Measurements from ENCODE around the gene CTU1. TPM values are rescaled to one million over a fixed set of nuclear protein-coding genes. Genes with fewer than 3 reads are reported as not detected.

CTU1 gene
- total RNA-seq, 1 donor from 2014 or later: 8.3 TPM

DNA sequence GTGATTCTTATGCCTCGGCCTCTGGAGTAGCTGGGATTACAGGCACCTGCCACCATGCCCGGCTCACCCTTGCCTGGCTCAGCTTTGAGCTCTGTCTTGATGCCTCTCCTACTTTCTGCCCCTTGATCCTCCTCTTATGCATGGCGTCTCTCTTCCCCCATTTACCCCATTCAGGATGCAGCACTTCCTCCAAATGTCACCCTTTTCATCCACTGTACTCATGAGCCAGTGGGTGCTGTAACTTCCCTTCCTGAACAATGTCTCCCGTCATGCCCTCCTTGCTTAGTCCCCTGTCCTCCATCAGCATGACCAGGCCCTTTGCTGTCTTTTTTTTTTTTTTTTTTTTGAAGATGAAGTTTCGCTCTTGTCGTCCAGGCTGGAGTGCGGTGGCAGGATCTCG, 13.0 kb upstream of the CTU1 start:
- TF ChIP-seq, protein P1, sequence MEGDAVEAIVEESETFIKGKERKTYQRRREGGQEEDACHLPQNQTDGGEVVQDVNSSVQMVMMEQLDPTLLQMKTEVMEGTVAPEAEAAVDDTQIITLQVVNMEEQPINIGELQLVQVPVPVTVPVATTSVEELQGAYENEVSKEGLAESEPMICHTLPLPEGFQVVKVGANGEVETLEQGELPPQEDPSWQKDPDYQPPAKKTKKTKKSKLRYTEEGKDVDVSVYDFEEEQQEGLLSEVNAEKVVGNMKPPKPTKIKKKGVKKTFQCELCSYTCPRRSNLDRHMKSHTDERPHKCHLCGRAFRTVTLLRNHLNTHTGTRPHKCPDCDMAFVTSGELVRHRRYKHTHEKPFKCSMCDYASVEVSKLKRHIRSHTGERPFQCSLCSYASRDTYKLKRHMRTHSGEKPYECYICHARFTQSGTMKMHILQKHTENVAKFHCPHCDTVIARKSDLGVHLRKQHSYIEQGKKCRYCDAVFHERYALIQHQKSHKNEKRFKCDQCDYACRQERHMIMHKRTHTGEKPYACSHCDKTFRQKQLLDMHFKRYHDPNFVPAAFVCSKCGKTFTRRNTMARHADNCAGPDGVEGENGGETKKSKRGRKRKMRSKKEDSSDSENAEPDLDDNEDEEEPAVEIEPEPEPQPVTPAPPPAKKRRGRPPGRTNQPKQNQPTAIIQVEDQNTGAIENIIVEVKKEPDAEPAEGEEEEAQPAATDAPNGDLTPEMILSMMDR (IDR thresholded peaks at IDR 0.05): no peak
- intact Hi-C loops (cut with DNase I): no loop called here
- no peak for ATAC-seq
- Histone ChIP-seq H3K4me3 (no peak overlapping the region), H3K9me3 (no peaks in the 10 kb centered on the region), H3K4me1 (peaks cover 14% of the 10 kb centered on the region), H3K27ac (peak overlapping the region; percentile 58), H3K36me3 (no peaks in the 10 kb centered on the region), H3K27me3 (ENCODE audit: low read depth) (no peaks in the 10 kb centered on the region)
- no peak for DNase-seq

DNA sequence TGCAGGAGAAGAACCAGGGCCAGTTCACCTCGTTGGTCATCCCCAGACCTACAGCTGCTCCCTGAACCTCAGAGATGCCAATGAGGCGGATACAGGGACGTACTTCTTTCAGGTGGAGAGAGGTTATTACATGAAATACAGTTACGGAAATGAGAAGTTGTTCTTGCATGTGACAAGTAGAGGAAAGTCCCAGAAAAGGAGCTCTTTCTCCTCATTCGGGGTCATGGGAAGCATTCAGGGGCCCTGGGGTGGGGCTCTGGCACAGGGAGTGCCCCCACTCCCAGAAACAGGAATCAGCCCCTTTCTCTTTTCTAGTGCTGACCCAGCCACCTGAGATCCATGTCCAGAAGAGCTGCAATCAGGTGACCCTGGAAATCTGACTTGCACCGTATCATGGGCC, 12.0 kb upstream of the CTU1 start:
- H3K27ac ChIP-seq: no peak overlapping the region
- no peak for ATAC-seq
- TF ChIP-seq, protein P1 (IDR thresholded peaks at IDR 0.05): no peak
- DNase-seq: no peak
- no peak overlapping the region for H3K4me3 ChIP-seq
- H3K9me3 ChIP-seq: no peaks in the 10 kb centered on the region
- H3K27me3 ChIP-seq (ENCODE audit: low read depth): no peaks in the 10 kb centered on the region
- peaks cover 14% of the 10 kb centered on the region for H3K4me1 ChIP-seq
- intact Hi-C loops (cut with DNase I): no loop called here
- H3K36me3 ChIP-seq: no peaks in the 10 kb centered on the region

DNA sequence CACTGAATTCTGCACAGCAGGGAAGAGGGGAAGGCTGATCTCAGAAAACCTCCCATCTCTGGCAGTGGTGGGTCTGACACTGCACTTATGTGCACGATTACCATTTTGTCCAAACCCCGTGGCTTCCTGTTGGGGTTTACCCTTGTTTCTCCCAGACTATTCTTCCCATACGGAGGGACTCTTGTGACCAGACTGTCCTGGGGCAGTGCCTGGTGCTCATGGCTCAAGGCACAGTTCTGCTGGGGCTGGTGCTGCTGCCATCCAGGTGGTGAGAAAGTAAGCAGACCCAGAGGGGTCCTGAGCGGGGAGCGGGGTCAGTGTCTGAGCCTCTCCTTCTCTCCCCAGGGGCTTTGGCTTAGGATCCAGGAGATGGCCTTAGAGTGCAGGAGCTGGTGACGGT, 11.4 kb upstream of the CTU1 start:
- peaks cover 14% of the 10 kb centered on the region for H3K4me1 ChIP-seq

DNA sequence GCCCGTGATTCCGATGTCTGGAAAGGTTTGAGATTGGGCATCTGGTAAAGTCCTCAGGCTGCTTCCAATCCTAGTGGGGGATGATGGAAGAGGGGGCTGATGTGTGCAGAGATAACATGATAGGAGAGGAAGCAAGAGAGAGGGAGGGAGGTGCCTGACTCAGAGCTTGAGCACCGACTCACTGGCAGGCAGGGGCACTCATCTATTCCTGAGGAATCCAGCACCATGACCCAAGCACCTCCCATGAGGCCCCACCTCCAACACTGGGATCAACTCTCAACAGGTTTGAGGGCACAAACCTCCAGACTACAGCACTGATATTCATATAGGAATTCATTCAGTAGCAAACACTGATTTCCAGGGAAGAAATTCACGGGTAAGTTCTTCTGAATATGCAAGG, 10.9 kb upstream of the CTU1 start:
- H3K4me3 ChIP-seq: no peak overlapping the region
- H3K27me3 ChIP-seq (ENCODE audit: low read depth): no peaks in the 10 kb centered on the region
- ATAC-seq: peak in 1 of 2 donors; percentile 57
- no peaks in the 10 kb centered on the region for H3K36me3 ChIP-seq
- H3K4me1 ChIP-seq: peaks cover 11% of the 10 kb centered on the region
- intact Hi-C loops (cut with DNase I): no loop called here
- no peak overlapping the region for H3K27ac ChIP-seq
- TF ChIP-seq, protein P1 (IDR thresholded peaks at IDR 0.05): no peak
- DNase-seq: no peak
- no peaks in the 10 kb centered on the region for H3K9me3 ChIP-seq

More for the DNA sequence above, 11.4 kb upstream of the CTU1 start:
- DNase-seq (no peak), ATAC-seq (no peak)
- Histone ChIP-seq H3K27me3 (ENCODE audit: low read depth) (no peaks in the 10 kb centered on the region), H3K27ac (no peak overlapping the region), H3K9me3 (no peaks in the 10 kb centered on the region), H3K36me3 (no peaks in the 10 kb centered on the region), H3K4me3 (no peak overlapping the region)
- TF ChIP-seq, protein P1 (IDR thresholded peaks at IDR 0.05): no peak
- intact Hi-C loops (cut with DNase I): no loop called here

DNA sequence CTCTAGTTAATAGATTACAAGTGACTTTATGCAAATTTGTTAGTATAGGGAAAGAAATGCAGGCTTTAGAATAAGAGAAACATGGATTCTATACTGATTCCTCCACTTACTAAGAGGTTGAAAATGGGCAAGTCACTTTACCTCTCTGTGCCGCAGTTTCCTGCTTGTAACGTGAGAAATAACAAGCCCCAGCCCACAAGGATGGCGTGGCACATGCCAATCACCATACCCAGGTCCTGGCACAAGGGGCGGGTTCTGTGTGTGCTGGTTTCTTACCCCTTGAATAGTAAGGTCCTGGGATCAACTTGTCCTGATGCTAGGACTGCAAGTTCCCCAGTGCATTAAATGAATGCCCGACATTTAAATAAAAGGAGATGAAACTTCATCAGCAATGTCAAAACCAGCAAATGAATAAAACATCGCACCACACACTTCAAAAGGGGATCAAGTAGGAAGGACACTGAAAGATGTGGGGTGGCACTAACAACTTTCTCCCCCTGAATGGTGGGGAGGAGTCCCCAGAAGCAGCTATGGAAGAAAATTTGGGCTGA, 8.6 kb upstream of the CTU1 start:
- H3K4me3 ChIP-seq: no peak overlapping the region
- no peaks in the 10 kb centered on the region for H3K9me3 ChIP-seq
- no peak for ATAC-seq
- no peak overlapping the region for H3K27ac ChIP-seq
- no peaks in the 10 kb centered on the region for H3K36me3 ChIP-seq
- peaks cover 7% of the 10 kb centered on the region for H3K4me1 ChIP-seq
- no peaks in the 10 kb centered on the region for H3K27me3 ChIP-seq (ENCODE audit: low read depth)
- TF ChIP-seq, protein P1 (IDR thresholded peaks at IDR 0.05): no peak
- no peak for DNase-seq
- intact Hi-C loops (cut with DNase I): no loop called here
